GM12864 (cell line): ENCODE measurements around the gene APC2.
"Not testable (repeated sequence)": the region's sequence is repeated elsewhere in the genome, so short reads cannot be mapped to it uniquely, and the experiment has no call there.

Source experiments
- DNase-seq: peaks from one replicate; pipeline ENCODE4 v3.0.0-alpha.2; 2011; ENCODE audit warnings: low read depth
- H3K4me3 ChIP-seq: 2 replicates; pipeline ENCODE4 v1.5.1; 2011; ENCODE audit warnings: mild to moderate bottlenecking, low read depth, low read length, control low read depth
- CTCF ChIP-seq: IDR thresholded peaks from 2 replicates; pipeline ENCODE4 v1.5.1; 2011; ENCODE audit warnings: low read depth, mild to moderate bottlenecking, moderate library complexity, low read length, control low read depth, inconsistent platforms; ENCODE audit errors: missing control alignments

Gene APC2

GRCh38 chr19:1417681-1418495 lies 32.0 kb upstream of the APC2 start:
- DNase-seq, result no peak
- no peak for TF ChIP-seq CTCF
- no peak overlapping the region for H3K4me3 ChIP-seq

DNA sequence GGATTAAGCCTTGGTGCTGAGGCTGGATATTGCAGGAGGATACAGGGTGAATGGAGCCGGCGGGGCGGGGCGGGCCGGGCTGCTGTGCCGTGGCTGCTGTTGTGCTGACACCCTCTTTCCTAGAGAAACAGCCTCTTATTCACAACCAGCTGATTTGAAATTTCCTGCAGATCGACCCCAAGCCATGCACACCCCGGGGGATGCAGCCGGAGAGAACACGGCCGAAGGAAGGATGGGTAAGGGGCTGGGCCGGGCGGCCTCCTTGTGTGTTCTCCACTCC lies 31.5 kb upstream of the APC2 start:
- DNase-seq, result no peak
- TF ChIP-seq CTCF, result no peak
- no peak overlapping the region for H3K4me3 ChIP-seq

- DNase-seq, result no peak
- no peak overlapping the region for H3K4me3 ChIP-seq
- no peak for TF ChIP-seq CTCF
Measured at GRCh38 chr19:1418951-1419738, 30.8 kb upstream of the APC2 start.

- not testable (repeated sequence) for DNase-seq
Measured at GRCh38 chr19:1420085-1420484, 29.8 kb upstream of the APC2 start.

DNA sequence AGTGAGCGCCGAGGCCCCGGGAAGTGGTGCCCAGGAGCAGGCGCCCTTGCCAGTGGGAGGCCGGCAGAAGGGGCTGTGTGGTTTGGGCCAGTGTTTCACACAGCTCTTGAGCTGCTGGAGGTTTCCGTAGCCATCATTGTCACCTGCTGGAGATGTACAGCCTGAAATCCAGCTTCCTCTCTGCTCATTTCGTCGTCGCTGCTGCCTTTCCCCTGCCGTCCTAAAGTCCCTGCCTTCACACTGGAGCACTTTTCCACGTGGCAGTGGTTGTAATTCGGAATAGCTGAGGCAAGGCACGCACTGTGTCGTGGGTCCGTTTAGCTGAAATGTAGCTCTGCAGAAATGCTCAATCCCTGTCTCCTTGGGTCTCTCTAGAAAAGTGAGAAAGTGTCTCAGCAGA lies 29.3 kb upstream of the APC2 start:
- TF ChIP-seq CTCF, result no peak
- H3K4me3 ChIP-seq, result no peak overlapping the region
- DNase-seq, result no peak

More at GRCh38 chr19:1420085-1420484, 29.8 kb upstream of the APC2 start:
- H3K4me3 ChIP-seq, result not testable (repeated sequence)

GRCh38 chr19:1421218-1421957 lies 28.5 kb upstream of the APC2 start:
- H3K4me3 ChIP-seq, result no peak overlapping the region
- DNase-seq, result no peak
- TF ChIP-seq CTCF, result no peak

DNA sequence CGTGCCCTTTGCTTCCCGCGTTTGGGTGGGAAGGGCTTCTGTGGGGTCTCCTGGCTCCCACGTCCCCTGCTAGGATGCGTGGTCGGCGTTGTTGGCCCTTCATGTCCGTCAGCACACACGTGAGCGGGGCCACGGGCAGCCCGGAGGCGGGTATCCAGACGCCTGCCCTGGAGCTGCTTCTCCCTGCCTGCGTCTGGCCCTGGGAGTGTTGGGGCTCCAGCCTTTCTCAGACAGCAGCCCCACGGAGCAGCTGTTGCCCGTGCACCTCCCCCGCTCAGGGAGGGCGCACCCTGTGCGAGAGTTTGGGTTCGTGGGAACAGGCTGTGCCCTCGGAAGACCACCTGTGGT lies 28.0 kb upstream of the APC2 start:
- TF ChIP-seq CTCF, result no peak
- H3K4me3 ChIP-seq, result no peak overlapping the region
- DNase-seq, result no peak
